Tibial nerve (tissue), 4 donors: ENCODE data around the gene ZCCHC2. TPM values are rescaled to one million over a fixed set of nuclear protein-coding genes. Genes with fewer than 3 reads are reported as not detected.

Source experiments
- DNase-seq, 2 donors: peaks; one replicate each; pipeline ENCODE4 v3.0.0-alpha.2; 2019; ENCODE audit warnings: low spot score in 2 of 2
- H3K27ac ChIP-seq, 4 donors: fragments of 200-600 bp; sonication (generic) in 3 of 4; one replicate each; pipeline ENCODE4 v1.5.1; 2017 to 2019; ENCODE audit warnings: mild to moderate bottlenecking in 1 of 4
- H3K27me3 ChIP-seq, 2 donors: fragments of 200-600 bp; sonication (generic) in 1 of 2; one replicate each; pipeline versions ENCODE4 v1.5.1 to v1.6.0; 2017 to 2019
- H3K36me3 ChIP-seq, 3 donors: fragments of 200-600 bp; sonication (generic); one replicate each; pipeline ENCODE4 v1.5.1; 2018 to 2019
- H3K4me1 ChIP-seq, 4 donors: fragments of 200-600 bp; sonication (generic) in 3 of 4; one replicate each; pipeline ENCODE4 v1.5.1; 2017 to 2019
- H3K4me3 ChIP-seq, 4 donors: fragments of 200-600 bp; sonication (generic) in 3 of 4; one replicate each; pipeline ENCODE4 v1.5.1; 2017 to 2019; ENCODE audit warnings: mild to moderate bottlenecking in 1 of 4, moderate library complexity in 1 of 4
- H3K9me3 ChIP-seq, 4 donors: fragments of 200-600 bp; sonication (generic) in 3 of 4; one replicate each; pipeline ENCODE4 v1.5.1; 2017 to 2019
- EP300 ChIP-seq, 2 donors: sonication (generic); formaldehyde crosslinking; IDR thresholded peaks; one replicate each; pipeline ENCODE4 v1.6.1; 2017; ENCODE audit warnings: antibody characterized with exemption in 2 of 2, mild to moderate bottlenecking in 1 of 2
- POLR2A ChIP-seq, 2 donors: fragments of 450-650 bp; IDR thresholded peaks; one replicate each; pipeline ENCODE4 v1.6.1; 2017; ENCODE audit warnings: antibody characterized with exemption in 2 of 2, mild to moderate bottlenecking in 2 of 2, moderate library complexity in 2 of 2
- WGBS, 2 donors: methylation state at CpG; one replicate each; pipeline ENCODE4 v1.1.5; 2018; 5-methylcytosine and 5-hydroxymethylcytosine counted together
- total RNA-seq, 4 donors: library from RNA; depleted of rRNA; stranded (reverse); fragments of >200 nt; gene quantifications; one replicate each; pipeline ENCODE4 v1.1.0, GENCODE V29; 2016
- TF ChIP-seq, protein P1 (sequence below), 5 experiments: fragments of 200-600 bp in 3 of 5; fragments of 450-650 bp in 2 of 5; sonication (generic) in 3 of 5; IDR thresholded peaks; one replicate each; pipeline ENCODE4 v1.5.1; 2016 to 2019; ENCODE audit warnings: antibody characterized with exemption in 5 of 5, mild to moderate bottlenecking in 3 of 5, moderate library complexity in 2 of 5

The ZCCHC2 gene
- total RNA-seq, 4 donors from 2014 or later: 32.4 to 49.4 (median 38.4) TPM

DNA sequence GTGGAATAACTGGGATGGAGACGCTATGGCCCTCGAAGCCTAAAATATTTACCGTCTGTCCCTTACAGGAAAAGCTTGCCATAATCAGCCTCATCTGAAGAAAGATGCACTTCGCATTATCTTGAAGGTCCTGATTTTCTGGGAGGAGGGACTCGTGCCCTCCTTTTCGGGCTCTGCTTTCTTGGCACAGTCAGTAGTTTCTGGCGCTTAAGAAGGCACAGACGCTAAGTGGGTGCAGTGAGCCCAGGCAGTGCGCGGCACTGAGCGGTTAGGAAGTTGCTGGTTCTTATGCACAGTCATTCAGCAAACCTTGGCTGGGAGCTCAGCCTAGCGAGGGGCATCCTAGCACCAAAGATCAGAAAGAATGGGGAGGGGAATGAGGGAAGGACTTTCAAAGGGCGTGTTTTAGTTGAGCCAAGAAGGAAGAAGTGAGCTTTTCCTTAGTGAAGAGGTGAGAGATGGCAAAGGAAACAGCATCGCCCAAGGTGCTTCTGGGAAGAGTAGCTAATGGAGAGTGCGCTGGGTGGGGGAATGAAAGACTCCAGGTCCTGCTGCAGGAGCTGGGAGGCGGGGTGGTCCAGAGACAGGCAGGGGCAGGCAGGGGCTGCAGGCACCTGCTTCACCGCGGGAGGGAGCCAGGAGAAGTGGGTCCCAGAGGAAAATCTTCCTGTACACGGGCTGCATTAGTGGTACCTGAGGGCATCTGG is 64.1 kb downstream of the ZCCHC2 start:
- 89 to 92% methylated on average over 19 of the region's 19 CpGs for WGBS, 2 donors
- H3K9me3 ChIP-seq: no peaks in the 10 kb centered on the region
- H3K4me1 ChIP-seq: peaks cover 0 to 24% (median 8%) of the 10 kb centered on the region in 4 donors
- TF ChIP-seq EP300 (IDR thresholded peaks at IDR 0.05): no peak
- TF ChIP-seq, protein P1, sequence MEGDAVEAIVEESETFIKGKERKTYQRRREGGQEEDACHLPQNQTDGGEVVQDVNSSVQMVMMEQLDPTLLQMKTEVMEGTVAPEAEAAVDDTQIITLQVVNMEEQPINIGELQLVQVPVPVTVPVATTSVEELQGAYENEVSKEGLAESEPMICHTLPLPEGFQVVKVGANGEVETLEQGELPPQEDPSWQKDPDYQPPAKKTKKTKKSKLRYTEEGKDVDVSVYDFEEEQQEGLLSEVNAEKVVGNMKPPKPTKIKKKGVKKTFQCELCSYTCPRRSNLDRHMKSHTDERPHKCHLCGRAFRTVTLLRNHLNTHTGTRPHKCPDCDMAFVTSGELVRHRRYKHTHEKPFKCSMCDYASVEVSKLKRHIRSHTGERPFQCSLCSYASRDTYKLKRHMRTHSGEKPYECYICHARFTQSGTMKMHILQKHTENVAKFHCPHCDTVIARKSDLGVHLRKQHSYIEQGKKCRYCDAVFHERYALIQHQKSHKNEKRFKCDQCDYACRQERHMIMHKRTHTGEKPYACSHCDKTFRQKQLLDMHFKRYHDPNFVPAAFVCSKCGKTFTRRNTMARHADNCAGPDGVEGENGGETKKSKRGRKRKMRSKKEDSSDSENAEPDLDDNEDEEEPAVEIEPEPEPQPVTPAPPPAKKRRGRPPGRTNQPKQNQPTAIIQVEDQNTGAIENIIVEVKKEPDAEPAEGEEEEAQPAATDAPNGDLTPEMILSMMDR (IDR thresholded peaks at IDR 0.05): no peak
- no peak for TF ChIP-seq POLR2A (IDR thresholded peaks at IDR 0.05)
- no peak overlapping the region for H3K27ac ChIP-seq
- H3K36me3 ChIP-seq: peaks cover 0 to 19% (median 0%) of the 10 kb centered on the region in 3 donors
- no peak overlapping the region for H3K4me3 ChIP-seq
- DNase-seq: no peak
- H3K27me3 ChIP-seq: no peaks in the 10 kb centered on the region

DNA sequence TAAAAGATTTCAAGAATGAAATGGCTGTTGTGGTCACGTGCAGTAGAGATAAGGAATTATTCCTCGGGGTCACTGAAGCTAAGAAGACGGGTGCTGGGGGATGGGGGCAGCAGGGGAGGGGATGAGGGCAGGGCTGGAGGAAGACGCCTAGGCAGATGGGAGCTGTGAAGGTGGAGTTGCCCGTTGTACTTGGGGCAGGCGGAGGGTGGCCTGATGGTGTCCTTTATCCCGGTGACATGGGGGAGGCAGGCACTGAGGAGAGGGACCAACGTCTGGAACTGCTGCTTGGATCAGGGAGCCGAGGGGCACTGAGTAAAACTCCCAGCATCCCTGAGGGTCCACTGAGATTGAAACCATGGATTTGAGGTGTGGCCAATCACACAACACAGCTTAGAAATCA is 64.9 kb downstream of the ZCCHC2 start:
- no peaks in the 10 kb centered on the region for H3K27me3 ChIP-seq
- no peak for DNase-seq
- 69 to 83% methylated on average over 9 of the region's 9 CpGs for WGBS, 2 donors
- no peak overlapping the region for H3K4me3 ChIP-seq
- no peak overlapping the region for H3K27ac ChIP-seq
- no peak for TF ChIP-seq EP300 (IDR thresholded peaks at IDR 0.05)
- TF ChIP-seq, protein P1 (IDR thresholded peaks at IDR 0.05): no peak
- peaks cover 0 to 4% (median 0%) of the 10 kb centered on the region in 4 donors for H3K9me3 ChIP-seq
- peaks cover 0 to 24% (median 8%) of the 10 kb centered on the region in 4 donors for H3K4me1 ChIP-seq
- H3K36me3 ChIP-seq: peaks cover 0 to 13% (median 0%) of the 10 kb centered on the region in 3 donors

DNA sequence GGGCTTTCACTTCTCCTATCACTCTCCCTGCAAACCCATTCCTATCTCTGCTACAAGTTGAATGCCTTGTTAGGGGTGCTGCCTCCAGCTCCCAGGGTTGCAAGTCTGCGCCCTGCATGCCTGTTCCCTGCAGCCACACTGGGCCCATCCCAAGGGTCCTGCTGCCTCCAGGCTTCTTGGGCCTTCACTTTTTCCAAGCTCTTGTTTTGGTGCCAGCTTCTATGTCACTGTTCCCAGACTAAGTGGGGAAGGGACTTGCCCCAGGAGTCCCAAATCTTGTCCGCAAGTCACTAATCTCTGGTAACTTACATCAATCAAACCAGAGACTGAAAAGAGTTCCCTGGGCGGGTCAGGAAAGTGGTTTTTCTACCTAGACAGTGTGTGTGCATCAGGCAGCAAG is 65.4 kb downstream of the ZCCHC2 start:
- no peak for DNase-seq
- H3K27ac ChIP-seq: no peak overlapping the region
- no peak for TF ChIP-seq POLR2A (IDR thresholded peaks at IDR 0.05)
- TF ChIP-seq, protein P1 (IDR thresholded peaks at IDR 0.05): no peak
- no peak for TF ChIP-seq EP300 (IDR thresholded peaks at IDR 0.05)
- 87 to 88% methylated on average over 3 of the region's 3 CpGs for WGBS, 2 donors
- no peaks in the 10 kb centered on the region for H3K27me3 ChIP-seq
- H3K36me3 ChIP-seq: peaks cover 0 to 12% (median 0%) of the 10 kb centered on the region in 3 donors
- peaks cover 0 to 7% (median 0%) of the 10 kb centered on the region in 4 donors for H3K9me3 ChIP-seq
- peaks cover 0 to 24% (median 8%) of the 10 kb centered on the region in 4 donors for H3K4me1 ChIP-seq
- no peak overlapping the region for H3K4me3 ChIP-seq

DNA sequence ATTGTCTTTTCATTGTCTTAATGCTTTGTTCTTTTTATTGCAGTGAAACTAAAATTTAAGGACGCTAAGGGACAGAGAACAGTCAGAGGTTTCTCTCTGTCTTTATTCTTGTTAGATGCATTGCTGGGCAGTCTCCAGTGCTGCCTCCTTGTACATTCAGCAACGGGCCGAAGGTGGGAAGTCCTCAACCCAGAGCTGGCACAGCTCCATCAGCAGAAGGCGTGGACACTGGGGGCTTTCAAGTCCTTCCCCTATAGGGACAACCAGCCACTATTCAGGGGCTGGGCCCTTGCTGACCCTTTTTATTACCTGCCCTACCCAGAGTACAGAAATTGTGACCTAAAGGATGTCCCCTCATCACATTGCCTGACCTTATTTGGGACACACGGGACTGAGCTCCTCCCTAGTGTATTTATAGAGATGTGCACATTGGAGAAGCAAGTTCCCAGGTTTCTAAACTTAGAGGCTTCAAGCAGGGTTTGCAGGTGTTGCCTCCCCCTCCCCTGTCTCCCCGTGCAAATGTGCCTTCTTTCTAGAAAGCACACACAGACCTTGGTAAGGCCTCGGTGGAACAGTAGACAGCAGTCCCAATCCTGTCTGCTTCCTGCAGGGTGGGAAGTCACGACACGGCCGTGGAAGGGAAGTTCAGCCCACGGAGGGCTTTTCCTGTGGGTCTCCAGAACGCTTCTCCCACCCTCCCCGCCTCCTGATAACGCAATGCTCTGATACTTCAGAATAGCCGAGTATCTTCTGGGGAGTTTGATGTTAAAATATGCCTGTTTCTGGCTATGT is 68.2 kb downstream of the ZCCHC2 start:
- H3K27ac ChIP-seq: no peak overlapping the region
- no peak overlapping the region for H3K4me3 ChIP-seq
- WGBS, 2 donors: 51 to 60% methylated on average over 15 of the region's 15 CpGs
- peaks cover 0 to 10% (median 3%) of the 10 kb centered on the region in 4 donors for H3K4me1 ChIP-seq
- peaks cover 0 to 14% (median 0%) of the 10 kb centered on the region in 4 donors for H3K9me3 ChIP-seq
- no peak for TF ChIP-seq EP300 (IDR thresholded peaks at IDR 0.05)
- TF ChIP-seq POLR2A (IDR thresholded peaks at IDR 0.05): no peak
- TF ChIP-seq, protein P1 (IDR thresholded peaks at IDR 0.05): no peak
- peaks cover 0 to 11% of the 10 kb centered on the region in 2 donors for H3K27me3 ChIP-seq
- H3K36me3 ChIP-seq: no peaks in the 10 kb centered on the region
- DNase-seq: no peak
